HepG2 (cell line): ENCODE results near the gene RPS6KB2. TPM values are rescaled to one million over a fixed set of nuclear protein-coding genes. Genes with fewer than 3 reads are reported as not detected.
A peak's percentile ranks its signal among the peaks of the same experiment; 100 is the strongest.

ENCODE experiments used
- ATAC-seq: fragments of 200-7000 bp; cut with Tn5 transposase; 3 replicates; pipeline ENCODE4 v1.9.1; 2020; ENCODE audit warnings: mild to moderate bottlenecking, moderate library complexity
- BruUV-seq: library from RNA; stranded (reverse); fragments of 400-500 nt; replicated peaks from 2 replicates; lab custom pipeline; 2021; lab: Mats Ljungman, UMichigan
- CTCF ChIA-PET: fragments of 300-600 bp; formaldehyde crosslinking; extraction: SDS; loops from one replicate; lab custom pipeline; 2021; ENCODE audit warnings: low total read pairs, inconsistent platforms, low intra/inter-chr PET ratio; lab: Yijun Ruan, JAX
- POLR2A ChIA-PET: fragments of 350-600 bp; sonication (Branson Sonifier 250); formaldehyde crosslinking; loops from one replicate; lab custom pipeline; 2020; ENCODE audit warnings: antibody characterized with exemption, inconsistent platforms; lab: Yijun Ruan, JAX
- DNase-seq: peaks from one replicate; pipeline ENCODE4 v3.0.0-alpha.2; 2015; ENCODE audit warnings: low spot score
- FAIRE-seq: peaks from 3 replicates; lab custom pipeline; 2011; peaks lifted over from hg19 to GRCh38; lab: Jason Lieb, UNC
- H2AFZ ChIP-seq: one replicate; pipeline ENCODE4 v1.6.1; 2011; ENCODE audit warnings: low read length, inconsistent platforms
- H3K27ac ChIP-seq: fragments of 300-600 bp; 3 replicates; pipeline ENCODE4 v1.8.0; 2011; ENCODE audit warnings: mixed run types, mild to moderate bottlenecking, mixed read lengths, low read length, inconsistent platforms; ENCODE audit not compliant: insufficient read depth; ENCODE audit errors: extremely low read length
- H3K27me3 ChIP-seq, 2 experiments: fragments of 200-600 bp in 1 of 2; 2 replicates in 1 of 2; 3 replicates in 1 of 2; pipeline versions ENCODE4 v1.6.0 to v1.8.0; 2011; ENCODE audit warnings: low read length in 2 of 2, mild to moderate bottlenecking in 2 of 2, moderate library complexity in 2 of 2, inconsistent platforms in 1 of 2; ENCODE audit not compliant: insufficient read depth in 2 of 2, control insufficient read depth in 1 of 2
- H3K36me3 ChIP-seq, 2 experiments: fragments of 200-600 bp in 1 of 2; replicated peaks in 1 of 2; 2 replicates in 1 of 2; 3 replicates in 1 of 2; pipeline versions ENCODE4 v1.5.1 to v1.8.0; 2011; ENCODE audit warnings: low read length in 2 of 2, inconsistent platforms in 1 of 2; ENCODE audit not compliant: insufficient read depth in 2 of 2, control insufficient read depth in 1 of 2
- H3K4me1 ChIP-seq: 2 replicates; pipeline ENCODE4 v1.5.1; 2012; ENCODE audit warnings: low read length, inconsistent platforms; ENCODE audit not compliant: insufficient read depth
- H3K4me2 ChIP-seq: 2 replicates; pipeline ENCODE4 v1.6.0; 2011; ENCODE audit warnings: low read depth, low read length, inconsistent platforms
- H3K4me3 ChIP-seq, 3 experiments: fragments of 200-600 bp in 1 of 3; sonication (generic), shearing (Covaris generic) in 1 of 3; replicated peaks in 1 of 3; 2 replicates each; pipeline ENCODE4 v1.5.1; 2011 to 2016; ENCODE audit warnings: low read length in 3 of 3, inconsistent platforms in 2 of 3, low read depth in 2 of 3, mild to moderate bottlenecking in 2 of 3, control low read depth in 1 of 3, mixed read lengths in 1 of 3; ENCODE audit not compliant: insufficient read depth in 1 of 3
- H3K79me2 ChIP-seq: one replicate; pipeline ENCODE4 v1.6.1; 2011; ENCODE audit warnings: low read length, inconsistent platforms; ENCODE audit not compliant: insufficient read depth
- H3K9ac ChIP-seq: 2 replicates; pipeline ENCODE4 v1.6.0; 2011; ENCODE audit warnings: mild to moderate bottlenecking, low read depth, low read length, inconsistent platforms; ENCODE audit not compliant: insufficient read depth
- H3K9me3 ChIP-seq: 2 replicates; pipeline ENCODE4 v1.5.1; 2012; ENCODE audit warnings: mild to moderate bottlenecking, low read length
- H4K20me1 ChIP-seq: 2 replicates; pipeline ENCODE4 v1.6.0; 2011; ENCODE audit warnings: inconsistent platforms, mild to moderate bottlenecking, low read length, moderate library complexity; ENCODE audit not compliant: insufficient read depth
- CREB1 ChIP-seq, 2 experiments: fragments of 450-650 bp in 1 of 2; IDR thresholded peaks; 2 replicates each; pipeline ENCODE4 v1.6.1; 2016 to 2017; ENCODE audit warnings: control low read depth in 1 of 2, mild to moderate bottlenecking in 1 of 2, missing compliant biosample characterization in 1 of 2, missing genetic modification characterization in 1 of 2
- FOSL1 ChIP-seq: sonication (generic); formaldehyde crosslinking; IDR thresholded peaks from 2 replicates; pipeline ENCODE4 v1.9.0; 2021; ENCODE audit warnings: missing genetic modification reagents, borderline replicate concordance
- HINFP ChIP-seq: sonication (generic); formaldehyde crosslinking; IDR thresholded peaks from 2 replicates; pipeline ENCODE4 v1.4.0; 2020; ENCODE audit warnings: low read depth, mild to moderate bottlenecking, missing genetic modification reagents
- HNRNPH1 ChIP-seq: fragments of 200-400 bp; formaldehyde crosslinking; optimal IDR thresholded peaks from 2 replicates; pipeline ENCODE3; 2017; ENCODE audit warnings: mild to moderate bottlenecking, low read depth, low read length
- IKZF5 ChIP-seq: IDR thresholded peaks from 2 replicates; pipeline ENCODE4 v1.6.1; 2018; ENCODE audit warnings: missing genetic modification reagents, mild to moderate bottlenecking, missing compliant biosample characterization
- IRF9 ChIP-seq: sonication (generic); formaldehyde crosslinking; IDR thresholded peaks from 2 replicates; pipeline ENCODE4 v1.8.0; 2022; ENCODE audit warnings: missing genetic modification reagents, mild to moderate bottlenecking, borderline replicate concordance
- ZNF124 ChIP-seq: sonication (generic); formaldehyde crosslinking; IDR thresholded peaks from 2 replicates; pipeline ENCODE4 v1.4.0; 2020; ENCODE audit warnings: missing genetic modification reagents
- ZNF24 ChIP-seq: fragments of 450-650 bp; IDR thresholded peaks from 2 replicates; pipeline ENCODE4 v1.6.1; 2017; ENCODE audit warnings: antibody characterized with exemption, mild to moderate bottlenecking
- ZNF543 ChIP-seq: sonication (generic); formaldehyde crosslinking; IDR thresholded peaks from 2 replicates; pipeline ENCODE4 v1.4.0; 2020; ENCODE audit warnings: mild to moderate bottlenecking, missing genetic modification reagents
- ZNF766 ChIP-seq: sonication (generic); formaldehyde crosslinking; IDR thresholded peaks from 2 replicates; pipeline ENCODE4 v1.5.0; 2020; ENCODE audit warnings: missing genetic modification reagents, borderline replicate concordance
- WGBS: methylation state at CpG from one replicate; pipeline ENCODE4 v1.1.6; 2017; ENCODE audit warnings: low lambda C conversion rate; 5-methylcytosine and 5-hydroxymethylcytosine counted together
- in situ Hi-C: cut with HindIII; loops from 2 replicates; pipeline ENCODE4 v1.10.0; 2017; ENCODE audit warnings: low pct_unique_long_range_greater_than_20kb; ENCODE audit not compliant: extremely low pct_ligation_motif_present
- intact Hi-C: fragments of 100-400 bp; cut with micrococcal nuclease; formaldehyde crosslinking; loops from one replicate; pipeline ENCODE4 v1.10.0; 2022; ENCODE audit not compliant: unreplicated experiment
- polyA plus RNA-seq, 8 experiments: library from polyadenylated mRNA; depleted of rRNA in 3 of 8; stranded (reverse) in 7 of 8; unstranded in 1 of 8; fragments of >200 nt; fragmentation: Illumina TruSeq in 4 of 8; extraction: Trizol in 4 of 8; gene quantifications; 2 replicates each; pipeline versions ENCODE4 v1.2.1 to v1.2.3, GENCODE V29; 2011 to 2016; ENCODE audit warnings: low read depth in 4 of 8, missing spikeins in 1 of 8, mixed read lengths in 1 of 8; ENCODE audit not compliant: insufficient read depth in 1 of 8
- total RNA-seq, 5 experiments: library from RNA; depleted of rRNA; stranded (reverse); fragments of >200 nt; fragmentation: Illumina TruSeq; extraction: Trizol; gene quantifications; 2 replicates each; pipeline ENCODE4 v1.2.3, GENCODE V29; 2016; ENCODE audit warnings: low read depth in 1 of 5

Gene RPS6KB2
- total and polyA plus RNA-seq, 2 of the 13 experiments (the other 11 are each of a cell fraction or from before 2014, with no cell fraction given): 52.9 to 54.8 TPM

- POLR2A ChIA-PET: no interaction called here
These were observed 34.9 kb downstream of the RPS6KB2 start for GRCh38 chr11:67463186-67463585.

GRCh38 chr11:67463680-67464410, 35.6 kb downstream of the RPS6KB2 start:
- H2AFZ ChIP-seq: no peak overlapping the region
- TF ChIP-seq CREB1 (IDR thresholded peaks at IDR 0.05) (peak; percentile 78), CREB1 (CRISPR knock-in tag; IDR thresholded peaks at IDR 0.05) (peak; percentile 93), ZNF24 (no peak), HNRNPH1 (no peak), HINFP (CRISPR knock-in tag) (no peak; the same call in 1 of the 2 replicates), ZNF543 (CRISPR knock-in tag) (no peak), IRF9 (0 out of 2 replicates have a peak, but pooled peaks have one; percentile 66), FOSL1 (CRISPR knock-in tag) (peak; percentile 72), IKZF5 (CRISPR knock-in tag) (peak; percentile 60)

More at GRCh38 chr11:67463186-67463585, 34.9 kb downstream of the RPS6KB2 start:
- TF ChIP-seq ZNF766 (CRISPR knock-in tag) (0 out of 2 replicates have a peak, but pooled peaks have one; percentile 5), ZNF124 (CRISPR knock-in tag) (no peak)
- TF ChIP-seq, all 625 proteins: peak for 1
- H3K9me3 ChIP-seq: no peaks in the 10 kb centered on the region
- intact Hi-C loops: no loop called here
- no peaks in the 10 kb centered on the region for H4K20me1 ChIP-seq
- H3K4me3 ChIP-seq: no peak overlapping the region
- no peak overlapping the region for H3K9ac ChIP-seq
- CTCF ChIA-PET: no interaction called here
- WGBS: 93% methylated on average over 10 of the region's 10 CpGs
- DNase-seq (no peak), ATAC-seq (no peak), FAIRE-seq (no peak)
- in situ Hi-C loops: loop anchor here (5.0 kb wide), 1 partner anchor 36 kb away; the partner anchor contains the start of gene RPS6KB2
- H2AFZ ChIP-seq: no peak overlapping the region
- peaks cover 47% of the 10 kb centered on the region for H3K4me1 ChIP-seq
- no peak overlapping the region for H3K27ac ChIP-seq
- no peaks in the 10 kb centered on the region for H3K36me3 ChIP-seq
- H3K4me2 ChIP-seq: no peak overlapping the region
- peaks cover 0 to 11% of the 10 kb centered on the region in 2 experiments; a peak in 2 of 5 replicates for H3K27me3 ChIP-seq
- no TSS peak for BruUV-seq
- no peaks in the 10 kb centered on the region for H3K79me2 ChIP-seq

More at GRCh38 chr11:67463680-67464410, 35.6 kb downstream of the RPS6KB2 start:
- peak; percentile 54 for ATAC-seq
- in situ Hi-C loops (loop anchor here (5.0 kb wide), 1 partner anchor 37 kb away; the partner anchor contains the start of gene RPS6KB2), intact Hi-C loops (no loop called here)
- no peaks in the 10 kb centered on the region for H4K20me1 ChIP-seq
- ChIA-PET POLR2A (interaction anchor here (2.5 kb wide), 1 partner anchor 62 kb away, joined by 16 read pairs; the partner anchor contains the start of gene PPP1CA), CTCF (no interaction called here)
- H3K79me2 ChIP-seq: no peaks in the 10 kb centered on the region
- TSS peak; percentile 56 for BruUV-seq
- FAIRE-seq: no peak
- WGBS: 81% methylated on average over 7 of the region's 20 CpGs
- H3K9me3 ChIP-seq: no peaks in the 10 kb centered on the region
- DNase-seq: peak; percentile 52
- peaks cover 48% of the 10 kb centered on the region for H3K4me1 ChIP-seq
- H3K9ac ChIP-seq: peak overlapping the region; percentile 73
- H3K27me3 ChIP-seq: peaks cover 0 to 5% of the 10 kb centered on the region in 2 experiments; a peak in 2 of 5 replicates
- peak overlapping the region; percentile 50 to 97 (median 80); a peak in 5 of 6 replicates for H3K4me3 ChIP-seq
- no peaks in the 10 kb centered on the region for H3K36me3 ChIP-seq
- H3K4me2 ChIP-seq: peak overlapping the region; percentile 85
- H3K27ac ChIP-seq: peak overlapping the region; percentile 71
